ENCODE measurements around the gene CAPZA2.
"Not testable (repeated sequence)": the region's sequence is repeated elsewhere in the genome, so short reads cannot be mapped to it uniquely, and the experiment has no call there.

Gene CAPZA2

GRCh38 chr7:116955801-116956476, 93.6 kb downstream of the CAPZA2 start:
- DNase-seq = no peak

- DNase-seq = no peak
Observed at GRCh38 chr7:116956477-116956804, 94.1 kb downstream of the CAPZA2 start.

GRCh38 chr7:116957874-116958273, 95.5 kb downstream of the CAPZA2 start:
- no peak for DNase-seq

GRCh38 chr7:116961966-116962673, 99.7 kb downstream of the CAPZA2 start:
- not testable (repeated sequence) for DNase-seq

DNA sequence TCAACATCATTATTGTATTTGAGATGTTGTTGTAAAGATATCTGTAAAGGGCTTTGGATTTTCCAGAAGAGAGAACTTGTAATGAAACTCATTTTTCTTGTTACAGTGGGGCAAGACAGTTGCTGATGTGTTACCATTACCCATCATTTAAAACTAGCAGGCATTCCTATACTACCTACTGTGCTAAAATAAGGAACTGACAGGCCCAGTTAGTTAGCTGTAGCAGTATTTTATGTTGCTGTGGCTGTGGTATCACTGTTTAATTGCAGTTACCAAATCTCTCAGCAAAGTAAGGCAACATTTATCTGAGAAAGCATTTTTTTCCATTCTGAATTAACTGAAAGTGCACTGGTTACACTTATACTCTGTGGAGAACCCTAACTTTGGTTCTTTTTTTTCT, 100.8 kb downstream of the CAPZA2 start:
- DNase-seq = no peak

- DNase-seq = no peak
Observed at GRCh38 chr7:116966601-116967000, 104.2 kb downstream of the CAPZA2 start.

DNA sequence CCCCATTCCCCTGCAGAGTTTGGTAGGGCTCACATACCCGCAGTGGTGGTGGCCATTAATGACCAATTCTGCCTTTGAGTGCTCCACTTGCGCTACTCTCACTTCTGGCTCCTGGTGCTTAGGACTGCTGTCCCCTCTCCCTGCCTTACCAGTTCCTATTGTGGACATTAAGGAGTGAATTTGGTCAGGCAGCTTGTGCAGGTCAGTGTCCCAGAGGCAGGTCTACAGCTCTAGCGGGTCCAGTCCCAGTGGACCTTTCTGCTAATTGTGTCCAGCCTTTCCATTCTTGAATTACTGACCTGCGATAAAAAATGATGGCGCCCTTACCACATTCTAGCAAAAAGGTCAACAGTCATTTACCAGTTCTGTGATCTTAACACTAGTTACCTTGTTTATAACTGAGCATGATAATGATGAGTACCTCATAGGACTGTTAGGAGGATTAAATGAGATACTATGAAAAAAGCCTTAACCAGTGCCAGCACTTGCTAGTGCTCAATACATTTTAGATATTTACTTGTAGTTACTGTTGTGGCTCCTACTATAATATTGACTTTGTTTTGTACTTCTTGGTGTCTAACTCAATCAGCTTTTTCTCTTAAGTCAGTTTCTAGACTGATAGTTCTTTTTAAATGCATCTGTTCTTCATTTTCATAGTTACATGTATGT, 105.0 kb downstream of the CAPZA2 start:
- DNase-seq = no peak

DNA sequence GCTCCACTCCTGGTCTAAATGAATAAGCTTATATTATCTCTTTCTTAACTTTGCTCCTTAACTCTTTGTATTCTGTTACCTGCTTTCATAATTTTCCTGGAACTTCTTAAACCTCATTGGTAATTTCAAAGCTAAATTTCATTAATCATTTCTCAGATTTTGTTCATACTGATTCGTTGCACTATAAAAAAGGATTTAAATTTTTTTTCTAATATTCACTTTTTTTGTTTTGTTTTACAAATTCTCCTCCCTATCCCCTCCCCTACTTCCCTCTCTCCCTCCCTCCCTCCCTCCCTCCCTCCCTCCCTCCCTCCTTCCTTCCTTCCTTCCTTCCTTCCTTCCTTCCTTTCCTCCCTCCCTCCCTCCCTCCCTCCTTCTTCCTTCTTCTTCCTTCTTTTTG, 105.6 kb downstream of the CAPZA2 start:
- DNase-seq = no peak

DNA sequence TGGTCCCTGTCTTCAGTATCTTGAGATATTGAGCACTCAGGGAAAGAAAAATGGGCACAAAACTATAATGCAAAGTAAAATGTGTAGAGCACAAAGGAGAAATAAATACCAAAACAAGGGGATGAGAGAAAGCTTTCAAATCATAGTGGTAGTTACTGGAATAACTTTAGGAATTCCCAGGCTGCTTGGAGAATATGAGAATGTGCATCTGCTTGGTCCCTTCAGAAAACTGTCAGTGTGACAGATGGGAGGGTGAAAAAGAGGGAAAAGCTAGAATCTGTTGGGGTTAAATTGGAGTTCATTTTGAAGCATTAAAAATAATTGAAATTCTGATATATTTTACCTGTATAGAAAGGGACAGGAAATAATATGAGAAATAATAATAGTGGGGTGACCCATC, 106.2 kb downstream of the CAPZA2 start:
- no peak for DNase-seq

GRCh38 chr7:116969371-116969902, 107.0 kb downstream of the CAPZA2 start:
- no peak for DNase-seq

- no peak for DNase-seq
Observed at GRCh38 chr7:116970238-116970910, 108.0 kb downstream of the CAPZA2 start.

GRCh38 chr7:116971153-116971552, 108.8 kb downstream of the CAPZA2 start:
- DNase-seq = not testable (repeated sequence)
